Esophagus squamous epithelium (tissue), 5 donors: ENCODE results near the gene PLOD1. TPM values are rescaled to one million over a fixed set of nuclear protein-coding genes. Genes with fewer than 3 reads are reported as not detected.
A peak's percentile ranks its signal among the peaks of the same experiment; 100 is the strongest.

Experiments
- DNase-seq: peaks from one replicate; lab custom pipeline; 2025; lab: John Stamatoyannopoulos, UW
- H3K27ac ChIP-seq, 4 donors: fragments of 200-600 bp; sonication (generic); one replicate each; pipeline ENCODE4 v1.5.1; 2016 to 2019; ENCODE audit warnings: mild to moderate bottlenecking in 1 of 4
- H3K27me3 ChIP-seq, 4 donors: fragments of 200-600 bp; sonication (generic); 1 replicate in 3 of 4; 2 replicates in 1 of 4; pipeline versions ENCODE4 v1.5.1 to v1.6.0; 2017 to 2021; ENCODE audit warnings: antibody characterized with exemption in 1 of 4
- H3K36me3 ChIP-seq, 3 donors: fragments of 200-600 bp; sonication (generic); one replicate each; pipeline ENCODE4 v1.5.1; 2016 to 2019
- H3K4me1 ChIP-seq, 3 donors: fragments of 200-600 bp; sonication (generic); one replicate each; pipeline ENCODE4 v1.5.1; 2017 to 2019
- H3K4me3 ChIP-seq, 4 donors: fragments of 200-600 bp; sonication (generic); 1 replicate in 3 of 4; 2 replicates in 1 of 4; pipeline ENCODE4 v1.5.1; 2016 to 2019; ENCODE audit warnings: mild to moderate bottlenecking in 2 of 4, moderate library complexity in 1 of 4
- H3K9me3 ChIP-seq, 3 donors: fragments of 200-600 bp; sonication (generic); one replicate each; pipeline ENCODE4 v1.5.1; 2016 to 2019
- CTCF ChIP-seq, 6 experiments: fragments of 450-650 bp in 4 of 6; fragments of 200-600 bp in 2 of 6; sonication (generic) in 2 of 6; IDR thresholded peaks; one replicate each; pipeline ENCODE4 v1.5.1; 2016 to 2019; ENCODE audit warnings: antibody characterized with exemption in 6 of 6, mild to moderate bottlenecking in 4 of 6, moderate library complexity in 4 of 6
- POLR2A ChIP-seq, 4 donors: fragments of 450-650 bp; IDR thresholded peaks; one replicate each; pipeline ENCODE4 v1.6.1; 2017; ENCODE audit warnings: antibody characterized with exemption in 4 of 4, mild to moderate bottlenecking in 4 of 4, moderate library complexity in 3 of 4
- WGBS, 2 donors: methylation state at CpG; one replicate each; pipeline ENCODE4 v1.1.5; 2018; 5-methylcytosine and 5-hydroxymethylcytosine counted together
- intact Hi-C: fragments of 100-400 bp; cut with DNase I; formaldehyde crosslinking; loops from one replicate; pipeline ENCODE4 v1.15.0; 2022
- total RNA-seq, 4 donors: library from RNA; depleted of rRNA; stranded (reverse); fragments of >200 nt; gene quantifications; one replicate each; pipeline ENCODE4 v1.1.0, GENCODE V29; 2016
- donor health status: DM: yes; HTN: yes; CAD: no.

Gene PLOD1
- total RNA-seq, 4 donors from 2014 or later, result 29.8 to 38.1 (median 34.3) TPM

GRCh38 chr1:12010746-12011570 is 76.4 kb downstream of the PLOD1 start:
- TF ChIP-seq POLR2A (IDR thresholded peaks at IDR 0.05), result no peak
- no peak for TF ChIP-seq CTCF (IDR thresholded peaks at IDR 0.05)
- Histone ChIP-seq H3K27ac (peak overlapping the region in 1 of 4 donors; percentile 34), H3K27me3 (no peaks in the 10 kb centered on the region), H3K4me1 (peaks cover 0 to 6% (median 0%) of the 10 kb centered on the region in 3 donors), H3K4me3 (no peak overlapping the region), H3K9me3 (no peaks in the 10 kb centered on the region), H3K36me3 (peaks cover 35 to 83% (median 53%) of the 10 kb centered on the region in 3 donors)
- no peak for DNase-seq
- WGBS, 2 donors, result 81 to 82% methylated on average over 3 to 7 of the region's 16 CpGs
- intact Hi-C loops, result no loop called here

- DNase-seq, result no peak
- intact Hi-C loops, result no loop called here
- TF ChIP-seq POLR2A (IDR thresholded peaks at IDR 0.05) (no peak), CTCF (IDR thresholded peaks at IDR 0.05) (no peak)
- Histone ChIP-seq H3K27ac (peak overlapping the region in 1 of 4 donors; percentile 28), H3K9me3 (no peaks in the 10 kb centered on the region), H3K4me1 (peaks cover 0 to 6% (median 0%) of the 10 kb centered on the region in 3 donors), H3K4me3 (no peak overlapping the region), H3K27me3 (no peaks in the 10 kb centered on the region), H3K36me3 (peaks cover 24 to 73% (median 42%) of the 10 kb centered on the region in 3 donors)
- 79% methylated on average over 2 of the region's 4 CpGs; no CpG with 5 or more reads in 1 of the 2 donors for WGBS, 2 donors
Observed at GRCh38 chr1:12011998-12012397, 77.5 kb downstream of the PLOD1 start.

- H3K27me3 ChIP-seq, result no peaks in the 10 kb centered on the region
- no peak for DNase-seq
- no peak overlapping the region for H3K27ac ChIP-seq
- intact Hi-C loops, result no loop called here
- no peaks in the 10 kb centered on the region for H3K9me3 ChIP-seq
- H3K4me3 ChIP-seq, result no peak overlapping the region
- H3K36me3 ChIP-seq, result peaks cover 18 to 66% (median 37%) of the 10 kb centered on the region in 3 donors
- 95 to 98% methylated on average over 6 to 7 of the region's 8 CpGs for WGBS, 2 donors
- peaks cover 0 to 6% (median 0%) of the 10 kb centered on the region in 3 donors for H3K4me1 ChIP-seq
- TF ChIP-seq CTCF (IDR thresholded peaks at IDR 0.05) (no peak), POLR2A (IDR thresholded peaks at IDR 0.05) (no peak)
Observed at GRCh38 chr1:12012560-12013316, 78.2 kb downstream of the PLOD1 start.

- peak overlapping the region in 1 of 4 donors; percentile 21 for H3K27ac ChIP-seq
- WGBS, 2 donors, result 69 to 74% methylated on average over 15 to 16 of the region's 16 CpGs
- H3K36me3 ChIP-seq, result peaks cover 18 to 49% (median 33%) of the 10 kb centered on the region in 3 donors
- H3K4me3 ChIP-seq, result no peak overlapping the region
- H3K4me1 ChIP-seq, result peaks cover 0 to 6% (median 0%) of the 10 kb centered on the region in 3 donors
- no peaks in the 10 kb centered on the region for H3K9me3 ChIP-seq
- no peaks in the 10 kb centered on the region for H3K27me3 ChIP-seq
- no peak for DNase-seq
- intact Hi-C loops, result no loop called here
- TF ChIP-seq POLR2A (IDR thresholded peaks at IDR 0.05) (no peak), CTCF (IDR thresholded peaks at IDR 0.05) (no peak)
Observed at GRCh38 chr1:12014141-12014991, 79.8 kb downstream of the PLOD1 start.
